WTC11 (cell line): Measurements from ENCODE around the gene H2AZ1. TPM values are rescaled to one million over a fixed set of nuclear protein-coding genes. Genes with fewer than 3 reads are reported as not detected.

Experiments
- ATAC-seq: fragments of 200-7000 bp; cut with Tn5 transposase; 2 replicates; pipeline ENCODE4 v1.10.0; 2021; ENCODE audit warnings: mild to moderate bottlenecking, moderate library complexity
- CTCF ChIA-PET: fragments of 300-600 bp; sonication (Branson Sonifier 250); formaldehyde crosslinking; loops from one replicate; lab custom pipeline; 2021; ENCODE audit warnings: antibody characterized with exemption; lab: Charles Lee
- POLR2A ChIA-PET: fragments of 350-600 bp; sonication (Branson Sonifier 250); formaldehyde crosslinking; loops from one replicate; lab custom pipeline; 2021; ENCODE audit warnings: antibody characterized with exemption; lab: Charles Lee
- DNase-seq: peaks from one replicate; pipeline ENCODE4 v3.0.0; 2021; ENCODE audit warnings: low spot score
- H3K27ac Mint-ChIP-seq: 2 replicates; pipeline ENCODE4 v1.8.0; 2021; ENCODE audit warnings: mixed read lengths
- H3K27me3 Mint-ChIP-seq: 2 replicates; pipeline ENCODE4 v1.8.0; 2021; ENCODE audit warnings: low read depth, mild to moderate bottlenecking, moderate library complexity, mixed read lengths
- H3K36me3 Mint-ChIP-seq: 2 replicates; pipeline ENCODE4 v1.8.0; 2021; ENCODE audit warnings: mixed read lengths
- H3K4me1 Mint-ChIP-seq: 2 replicates; pipeline ENCODE4 v1.8.0; 2022; ENCODE audit warnings: mixed read lengths
- H3K4me3 Mint-ChIP-seq: 2 replicates; pipeline ENCODE4 v1.8.0; 2021; ENCODE audit warnings: mild to moderate bottlenecking, moderate library complexity, mixed read lengths
- H3K9me3 Mint-ChIP-seq: 2 replicates; pipeline ENCODE4 v1.8.0; 2021; ENCODE audit warnings: mixed read lengths
- ATF1 ChIP-seq: sonication (generic); formaldehyde crosslinking; IDR thresholded peaks from 2 replicates; pipeline ENCODE4 v1.8.1; 2023; ENCODE audit warnings: mild to moderate bottlenecking, moderate library complexity, missing genetic modification reagents
- CREB1 ChIP-seq: sonication (generic); formaldehyde crosslinking; IDR thresholded peaks from 2 replicates; pipeline ENCODE4 v1.8.0; 2023; ENCODE audit warnings: mild to moderate bottlenecking, missing genetic modification reagents
- PRRX2 ChIP-seq: fragments of 250-450 bp; sonication (Bioruptor Pico); IDR thresholded peaks from 2 replicates; pipeline ENCODE4 v1.8.0; 2021; ENCODE audit warnings: mild to moderate bottlenecking
- RELA ChIP-seq: sonication (generic); formaldehyde crosslinking; IDR thresholded peaks from 2 replicates; pipeline ENCODE4 v1.8.1; 2022; ENCODE audit warnings: missing genetic modification reagents, mild to moderate bottlenecking, borderline replicate concordance
- TEAD4 ChIP-seq: sonication (generic); formaldehyde crosslinking; IDR thresholded peaks from 2 replicates; pipeline ENCODE4 v1.8.0; 2022; ENCODE audit warnings: mild to moderate bottlenecking, missing genetic modification reagents
- ZNF232 ChIP-seq: sonication (generic); formaldehyde crosslinking; IDR thresholded peaks from 2 replicates; pipeline ENCODE4 v1.8.0; 2022; ENCODE audit warnings: mild to moderate bottlenecking, missing genetic modification reagents
- ZNF671 ChIP-seq: fragments of 250-450 bp; sonication (Bioruptor Pico); IDR thresholded peaks from 2 replicates; pipeline ENCODE4 v1.8.0; 2021; ENCODE audit warnings: mild to moderate bottlenecking
- total RNA-seq: library from RNA; stranded (reverse); gene quantifications from 3 replicates; pipeline ENCODE4 v1.2.3, GENCODE V29; 2021
- TF ChIP-seq, protein P1 (sequence below): sonication (generic); formaldehyde crosslinking; IDR thresholded peaks from 2 replicates; pipeline ENCODE4 v1.8.1; 2023; ENCODE audit warnings: mild to moderate bottlenecking, missing genetic modification reagents, moderate library complexity
- TF ChIP-seq, protein P2 (sequence below): sonication (generic); formaldehyde crosslinking; IDR thresholded peaks from 2 replicates; pipeline ENCODE4 v1.8.0; 2022; ENCODE audit warnings: missing genetic modification reagents
- TF ChIP-seq, protein P3 (sequence below): sonication (generic); formaldehyde crosslinking; IDR thresholded peaks from 2 replicates; pipeline ENCODE4 v1.8.0; 2023; ENCODE audit warnings: mild to moderate bottlenecking, missing genetic modification reagents
- TF ChIP-seq, protein P4 (sequence below): sonication (generic); formaldehyde crosslinking; IDR thresholded peaks from 2 replicates; pipeline ENCODE4 v1.8.1; 2023; ENCODE audit warnings: mild to moderate bottlenecking, missing genetic modification reagents
- TF ChIP-seq, protein P5 (sequence below): sonication (generic); formaldehyde crosslinking; IDR thresholded peaks from 2 replicates; pipeline ENCODE4 v1.8.1; 2023; ENCODE audit warnings: mild to moderate bottlenecking, missing genetic modification reagents, borderline replicate concordance
- TF ChIP-seq, protein P6 (sequence below): sonication (generic); formaldehyde crosslinking; IDR thresholded peaks from 2 replicates; pipeline ENCODE4 v1.8.1; 2022; ENCODE audit warnings: low read depth, missing genetic modification reagents, borderline replicate concordance

H2AZ1 gene
- total RNA-seq, 1 experiment from 2014 or later: 684 TPM

DNA sequence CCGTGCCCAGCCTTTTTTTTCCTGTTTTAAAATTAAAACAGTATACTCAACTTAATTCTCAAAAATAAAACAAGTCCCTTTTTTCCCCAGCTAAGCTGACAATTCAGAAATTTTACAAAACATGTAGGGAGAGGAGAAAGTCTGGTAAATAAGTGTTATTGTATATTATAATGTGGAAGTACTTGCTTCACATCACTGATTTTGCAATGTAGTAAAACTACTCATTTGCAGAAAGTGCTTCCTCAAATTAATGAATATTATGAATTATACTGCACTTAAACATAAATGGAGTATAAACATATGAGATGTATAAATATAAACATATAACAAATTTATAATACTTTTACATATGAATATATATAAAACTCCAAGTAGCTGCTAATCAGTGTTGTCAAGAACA, 11.6 kb upstream of the H2AZ1 start:
- DNase-seq (no peak), ATAC-seq (no peak)
- ChIA-PET POLR2A (no interaction called here), CTCF (no interaction called here)
- H3K4me3 Mint-ChIP-seq: no peak overlapping the region
- H3K27me3 Mint-ChIP-seq: no peaks in the 10 kb centered on the region
- peaks cover 10% of the 10 kb centered on the region for H3K9me3 Mint-ChIP-seq
- peaks cover 2% of the 10 kb centered on the region; the same call in 1 of the 2 replicates for H3K36me3 Mint-ChIP-seq
- H3K4me1 Mint-ChIP-seq: no peaks in the 10 kb centered on the region
- H3K27ac Mint-ChIP-seq: no peak overlapping the region
- TF ChIP-seq CREB1 (no peak), ZNF232 (CRISPR knock-in tag) (no peak), TEAD4 (CRISPR knock-in tag) (no peak), ZNF671 (CRISPR knock-in tag) (no peak), RELA (CRISPR knock-in tag) (no peak), ATF1 (CRISPR knock-in tag) (no peak), PRRX2 (no peak)
- TF ChIP-seq, protein P1, sequence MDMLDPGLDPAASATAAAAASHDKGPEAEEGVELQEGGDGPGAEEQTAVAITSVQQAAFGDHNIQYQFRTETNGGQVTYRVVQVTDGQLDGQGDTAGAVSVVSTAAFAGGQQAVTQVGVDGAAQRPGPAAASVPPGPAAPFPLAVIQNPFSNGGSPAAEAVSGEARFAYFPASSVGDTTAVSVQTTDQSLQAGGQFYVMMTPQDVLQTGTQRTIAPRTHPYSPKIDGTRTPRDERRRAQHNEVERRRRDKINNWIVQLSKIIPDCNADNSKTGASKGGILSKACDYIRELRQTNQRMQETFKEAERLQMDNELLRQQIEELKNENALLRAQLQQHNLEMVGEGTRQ: no peak
- TF ChIP-seq, protein P2, sequence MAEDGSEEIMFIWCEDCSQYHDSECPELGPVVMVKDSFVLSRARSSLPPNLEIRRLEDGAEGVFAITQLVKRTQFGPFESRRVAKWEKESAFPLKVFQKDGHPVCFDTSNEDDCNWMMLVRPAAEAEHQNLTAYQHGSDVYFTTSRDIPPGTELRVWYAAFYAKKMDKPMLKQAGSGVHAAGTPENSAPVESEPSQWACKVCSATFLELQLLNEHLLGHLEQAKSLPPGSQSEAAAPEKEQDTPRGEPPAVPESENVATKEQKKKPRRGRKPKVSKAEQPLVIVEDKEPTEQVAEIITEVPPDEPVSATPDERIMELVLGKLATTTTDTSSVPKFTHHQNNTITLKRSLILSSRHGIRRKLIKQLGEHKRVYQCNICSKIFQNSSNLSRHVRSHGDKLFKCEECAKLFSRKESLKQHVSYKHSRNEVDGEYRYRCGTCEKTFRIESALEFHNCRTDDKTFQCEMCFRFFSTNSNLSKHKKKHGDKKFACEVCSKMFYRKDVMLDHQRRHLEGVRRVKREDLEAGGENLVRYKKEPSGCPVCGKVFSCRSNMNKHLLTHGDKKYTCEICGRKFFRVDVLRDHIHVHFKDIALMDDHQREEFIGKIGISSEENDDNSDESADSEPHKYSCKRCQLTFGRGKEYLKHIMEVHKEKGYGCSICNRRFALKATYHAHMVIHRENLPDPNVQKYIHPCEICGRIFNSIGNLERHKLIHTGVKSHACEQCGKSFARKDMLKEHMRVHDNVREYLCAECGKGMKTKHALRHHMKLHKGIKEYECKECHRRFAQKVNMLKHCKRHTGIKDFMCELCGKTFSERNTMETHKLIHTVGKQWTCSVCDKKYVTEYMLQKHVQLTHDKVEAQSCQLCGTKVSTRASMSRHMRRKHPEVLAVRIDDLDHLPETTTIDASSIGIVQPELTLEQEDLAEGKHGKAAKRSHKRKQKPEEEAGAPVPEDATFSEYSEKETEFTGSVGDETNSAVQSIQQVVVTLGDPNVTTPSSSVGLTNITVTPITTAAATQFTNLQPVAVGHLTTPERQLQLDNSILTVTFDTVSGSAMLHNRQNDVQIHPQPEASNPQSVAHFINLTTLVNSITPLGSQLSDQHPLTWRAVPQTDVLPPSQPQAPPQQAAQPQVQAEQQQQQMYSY (CRISPR knock-in tag): no peak
- TF ChIP-seq, protein P3, sequence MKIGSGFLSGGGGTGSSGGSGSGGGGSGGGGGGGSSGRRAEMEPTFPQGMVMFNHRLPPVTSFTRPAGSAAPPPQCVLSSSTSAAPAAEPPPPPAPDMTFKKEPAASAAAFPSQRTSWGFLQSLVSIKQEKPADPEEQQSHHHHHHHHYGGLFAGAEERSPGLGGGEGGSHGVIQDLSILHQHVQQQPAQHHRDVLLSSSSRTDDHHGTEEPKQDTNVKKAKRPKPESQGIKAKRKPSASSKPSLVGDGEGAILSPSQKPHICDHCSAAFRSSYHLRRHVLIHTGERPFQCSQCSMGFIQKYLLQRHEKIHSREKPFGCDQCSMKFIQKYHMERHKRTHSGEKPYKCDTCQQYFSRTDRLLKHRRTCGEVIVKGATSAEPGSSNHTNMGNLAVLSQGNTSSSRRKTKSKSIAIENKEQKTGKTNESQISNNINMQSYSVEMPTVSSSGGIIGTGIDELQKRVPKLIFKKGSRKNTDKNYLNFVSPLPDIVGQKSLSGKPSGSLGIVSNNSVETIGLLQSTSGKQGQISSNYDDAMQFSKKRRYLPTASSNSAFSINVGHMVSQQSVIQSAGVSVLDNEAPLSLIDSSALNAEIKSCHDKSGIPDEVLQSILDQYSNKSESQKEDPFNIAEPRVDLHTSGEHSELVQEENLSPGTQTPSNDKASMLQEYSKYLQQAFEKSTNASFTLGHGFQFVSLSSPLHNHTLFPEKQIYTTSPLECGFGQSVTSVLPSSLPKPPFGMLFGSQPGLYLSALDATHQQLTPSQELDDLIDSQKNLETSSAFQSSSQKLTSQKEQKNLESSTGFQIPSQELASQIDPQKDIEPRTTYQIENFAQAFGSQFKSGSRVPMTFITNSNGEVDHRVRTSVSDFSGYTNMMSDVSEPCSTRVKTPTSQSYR (CRISPR knock-in tag): no peak
- TF ChIP-seq, protein P4, sequence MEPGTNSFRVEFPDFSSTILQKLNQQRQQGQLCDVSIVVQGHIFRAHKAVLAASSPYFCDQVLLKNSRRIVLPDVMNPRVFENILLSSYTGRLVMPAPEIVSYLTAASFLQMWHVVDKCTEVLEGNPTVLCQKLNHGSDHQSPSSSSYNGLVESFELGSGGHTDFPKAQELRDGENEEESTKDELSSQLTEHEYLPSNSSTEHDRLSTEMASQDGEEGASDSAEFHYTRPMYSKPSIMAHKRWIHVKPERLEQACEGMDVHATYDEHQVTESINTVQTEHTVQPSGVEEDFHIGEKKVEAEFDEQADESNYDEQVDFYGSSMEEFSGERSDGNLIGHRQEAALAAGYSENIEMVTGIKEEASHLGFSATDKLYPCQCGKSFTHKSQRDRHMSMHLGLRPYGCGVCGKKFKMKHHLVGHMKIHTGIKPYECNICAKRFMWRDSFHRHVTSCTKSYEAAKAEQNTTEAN (CRISPR knock-in tag): no peak
- TF ChIP-seq, protein P5, sequence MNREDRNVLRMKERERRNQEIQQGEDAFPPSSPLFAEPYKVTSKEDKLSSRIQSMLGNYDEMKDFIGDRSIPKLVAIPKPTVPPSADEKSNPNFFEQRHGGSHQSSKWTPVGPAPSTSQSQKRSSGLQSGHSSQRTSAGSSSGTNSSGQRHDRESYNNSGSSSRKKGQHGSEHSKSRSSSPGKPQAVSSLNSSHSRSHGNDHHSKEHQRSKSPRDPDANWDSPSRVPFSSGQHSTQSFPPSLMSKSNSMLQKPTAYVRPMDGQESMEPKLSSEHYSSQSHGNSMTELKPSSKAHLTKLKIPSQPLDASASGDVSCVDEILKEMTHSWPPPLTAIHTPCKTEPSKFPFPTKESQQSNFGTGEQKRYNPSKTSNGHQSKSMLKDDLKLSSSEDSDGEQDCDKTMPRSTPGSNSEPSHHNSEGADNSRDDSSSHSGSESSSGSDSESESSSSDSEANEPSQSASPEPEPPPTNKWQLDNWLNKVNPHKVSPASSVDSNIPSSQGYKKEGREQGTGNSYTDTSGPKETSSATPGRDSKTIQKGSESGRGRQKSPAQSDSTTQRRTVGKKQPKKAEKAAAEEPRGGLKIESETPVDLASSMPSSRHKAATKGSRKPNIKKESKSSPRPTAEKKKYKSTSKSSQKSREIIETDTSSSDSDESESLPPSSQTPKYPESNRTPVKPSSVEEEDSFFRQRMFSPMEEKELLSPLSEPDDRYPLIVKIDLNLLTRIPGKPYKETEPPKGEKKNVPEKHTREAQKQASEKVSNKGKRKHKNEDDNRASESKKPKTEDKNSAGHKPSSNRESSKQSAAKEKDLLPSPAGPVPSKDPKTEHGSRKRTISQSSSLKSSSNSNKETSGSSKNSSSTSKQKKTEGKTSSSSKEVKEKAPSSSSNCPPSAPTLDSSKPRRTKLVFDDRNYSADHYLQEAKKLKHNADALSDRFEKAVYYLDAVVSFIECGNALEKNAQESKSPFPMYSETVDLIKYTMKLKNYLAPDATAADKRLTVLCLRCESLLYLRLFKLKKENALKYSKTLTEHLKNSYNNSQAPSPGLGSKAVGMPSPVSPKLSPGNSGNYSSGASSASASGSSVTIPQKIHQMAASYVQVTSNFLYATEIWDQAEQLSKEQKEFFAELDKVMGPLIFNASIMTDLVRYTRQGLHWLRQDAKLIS: no peak
- TF ChIP-seq, protein P6, sequence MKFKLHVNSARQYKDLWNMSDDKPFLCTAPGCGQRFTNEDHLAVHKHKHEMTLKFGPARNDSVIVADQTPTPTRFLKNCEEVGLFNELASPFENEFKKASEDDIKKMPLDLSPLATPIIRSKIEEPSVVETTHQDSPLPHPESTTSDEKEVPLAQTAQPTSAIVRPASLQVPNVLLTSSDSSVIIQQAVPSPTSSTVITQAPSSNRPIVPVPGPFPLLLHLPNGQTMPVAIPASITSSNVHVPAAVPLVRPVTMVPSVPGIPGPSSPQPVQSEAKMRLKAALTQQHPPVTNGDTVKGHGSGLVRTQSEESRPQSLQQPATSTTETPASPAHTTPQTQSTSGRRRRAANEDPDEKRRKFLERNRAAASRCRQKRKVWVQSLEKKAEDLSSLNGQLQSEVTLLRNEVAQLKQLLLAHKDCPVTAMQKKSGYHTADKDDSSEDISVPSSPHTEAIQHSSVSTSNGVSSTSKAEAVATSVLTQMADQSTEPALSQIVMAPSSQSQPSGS: no peak
